Fibroblast of skin of scalp (primary cell): ENCODE measurements around the gene MAGT1.
"Not testable (repeated sequence)": the region's sequence is repeated elsewhere in the genome, so short reads cannot be mapped to it uniquely, and the experiment has no call there.

Experiments
- DNase-seq: peaks from one replicate; pipeline ENCODE4 v3.0.0-alpha.2; 2013

MAGT1 gene

GRCh38 chrX:77831544-77831943 lies 63.7 kb downstream of the MAGT1 start:
- DNase-seq = not testable (repeated sequence)

- DNase-seq = not testable (repeated sequence)
Observed at GRCh38 chrX:77821989-77822388, 73.2 kb downstream of the MAGT1 start.

- no peak for DNase-seq
Observed at GRCh38 chrX:77820091-77820727, 75.0 kb downstream of the MAGT1 start.

GRCh38 chrX:77814210-77814609 lies 81.0 kb downstream of the MAGT1 start:
- no peak for DNase-seq

GRCh38 chrX:77802201-77802600 lies 93.0 kb downstream of the MAGT1 start:
- no peak for DNase-seq

GRCh38 chrX:77795124-77795523 lies 100.1 kb downstream of the MAGT1 start:
- DNase-seq = no peak

GRCh38 chrX:77793946-77794345 lies 101.3 kb downstream of the MAGT1 start:
- DNase-seq = no peak

GRCh38 chrX:77788050-77788449 lies 107.2 kb downstream of the MAGT1 start:
- DNase-seq = peak; percentile 33

GRCh38 chrX:77786365-77786680 lies 108.9 kb downstream of the MAGT1 start:
- no peak for DNase-seq

- peak; percentile 78 for DNase-seq
Observed at GRCh38 chrX:77785486-77786364, 109.5 kb downstream of the MAGT1 start, which contains the start of gene ATRX. Gene ATRX, minus strand, starts transcription at chrX:77786216. Its CDS starts 215 bp downstream, at chrX:77786001.

- DNase-seq = no peak
Observed at GRCh38 chrX:77779695-77780094, 115.5 kb downstream of the MAGT1 start.

- no peak for DNase-seq
Observed at GRCh38 chrX:77776659-77777058, 118.6 kb downstream of the MAGT1 start.
